ENCODE results near the gene PRRC2C.
"Not testable (repeated sequence)": the region's sequence is repeated elsewhere in the genome, so short reads cannot be mapped to it uniquely, and the experiment has no call there.

PRRC2C gene

DNA sequence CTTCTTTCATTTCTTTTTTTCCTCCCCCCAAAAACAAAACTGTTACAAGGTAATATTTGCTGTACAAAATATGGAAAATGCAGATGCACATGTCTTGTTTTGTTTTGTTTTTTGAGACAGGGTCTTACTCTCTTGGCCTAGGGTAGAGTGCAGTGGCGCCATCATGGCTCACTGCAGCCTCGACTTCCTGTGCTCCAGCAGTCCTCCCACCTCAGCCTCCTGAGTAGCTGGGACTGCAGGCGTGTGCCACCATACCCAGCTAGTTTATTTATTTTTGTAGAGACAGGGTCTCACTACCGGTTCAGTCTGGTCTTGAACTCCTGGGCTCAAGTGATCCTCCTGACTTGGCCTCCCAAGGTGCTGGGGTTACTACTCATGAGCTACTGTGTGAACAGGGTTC lies 15.5 kb downstream of the PRRC2C start:
- no peak for DNase-seq

- DNase-seq = no peak
These were observed 16.1 kb downstream of the PRRC2C start for GRCh38 chr1:171501305-171502024.

DNA sequence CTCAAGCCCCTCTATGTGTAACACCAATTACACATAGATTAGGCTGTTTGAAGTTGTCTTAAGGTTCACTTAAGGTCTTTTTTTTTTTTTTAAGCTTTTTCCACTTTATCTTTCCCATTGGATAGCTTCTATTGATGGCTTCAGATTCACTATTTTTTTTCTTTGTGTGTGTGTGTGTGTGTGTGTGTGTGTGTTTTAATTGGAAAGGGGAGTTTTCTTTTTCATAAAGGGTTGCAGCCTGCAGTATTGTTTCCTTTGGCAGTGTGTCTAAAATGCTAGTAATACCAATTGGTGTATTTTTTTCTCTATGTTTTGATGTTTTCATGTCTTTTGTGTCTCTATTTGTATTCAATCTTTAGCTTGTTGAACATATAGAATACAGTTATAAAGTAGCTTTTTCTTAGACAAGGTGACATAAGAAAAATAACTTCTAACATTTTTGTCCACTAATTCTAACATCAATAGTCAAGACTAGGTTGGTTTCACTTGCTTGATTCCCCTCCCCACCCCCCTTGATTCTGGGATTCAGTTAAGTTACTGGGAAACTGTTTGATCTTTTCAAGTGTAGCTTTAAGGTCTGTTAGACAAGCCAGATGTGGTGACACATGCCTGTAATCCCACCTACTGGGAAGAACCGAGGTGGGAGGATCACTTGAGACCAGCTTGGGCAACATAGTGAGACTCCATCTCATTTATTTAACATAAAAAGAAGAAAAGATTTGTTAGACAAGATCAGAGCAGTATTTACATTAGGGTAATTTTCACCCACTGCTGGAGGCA lies 21.4 kb downstream of the PRRC2C start:
- no peak for DNase-seq

DNA sequence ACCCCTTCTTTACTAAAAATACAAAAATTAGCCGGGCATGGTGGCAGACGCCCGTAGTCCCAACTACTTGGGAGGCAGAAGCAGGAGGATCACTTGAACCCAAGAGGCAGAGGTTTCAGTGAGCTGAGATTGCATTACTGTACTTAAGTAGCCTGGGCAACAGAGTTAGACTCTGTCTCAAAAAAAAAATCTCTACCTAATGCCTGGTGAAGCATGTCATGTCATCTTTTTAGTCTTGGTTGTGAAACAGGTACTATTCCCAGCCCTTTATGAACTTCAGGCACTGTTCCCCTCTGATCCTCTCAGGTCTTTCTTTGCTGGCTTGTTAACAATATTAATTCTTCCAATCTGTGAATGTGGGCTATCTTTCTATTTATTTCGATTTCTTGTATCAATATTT lies 22.1 kb downstream of the PRRC2C start:
- no peak for DNase-seq

- no peak for DNase-seq
These were observed 23.9 kb downstream of the PRRC2C start for GRCh38 chr1:171509191-171509590.

GRCh38 chr1:171513743-171514142 lies 28.4 kb downstream of the PRRC2C start:
- DNase-seq = no peak

- no peak for DNase-seq
These were observed 30.0 kb downstream of the PRRC2C start for GRCh38 chr1:171515299-171515698.

GRCh38 chr1:171515741-171516140 lies 30.4 kb downstream of the PRRC2C start:
- DNase-seq = no peak

DNA sequence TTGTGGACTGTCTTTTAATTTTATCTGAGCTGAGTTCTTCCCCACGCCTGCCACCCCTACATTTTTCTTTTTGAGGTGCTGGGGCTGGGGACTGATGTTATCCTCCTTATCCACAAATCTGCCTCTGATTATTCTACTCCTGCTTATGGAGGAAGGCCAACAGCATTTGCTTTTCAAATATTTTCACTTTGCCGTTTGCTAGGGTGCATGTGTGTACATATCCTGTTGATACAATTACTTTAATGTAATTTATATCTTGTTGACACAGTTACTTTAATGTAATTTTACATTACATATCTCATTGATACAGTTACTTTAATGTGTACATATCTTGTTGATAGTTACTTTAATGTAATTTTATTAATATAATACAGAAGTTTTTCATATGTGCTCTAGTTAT lies 36.2 kb downstream of the PRRC2C start:
- no peak for DNase-seq

GRCh38 chr1:171530676-171531075 lies 45.3 kb downstream of the PRRC2C start:
- no peak for DNase-seq

- DNase-seq = no peak
These were observed 47.2 kb downstream of the PRRC2C start for GRCh38 chr1:171532520-171532919.

- DNase-seq = no peak
These were observed 60.2 kb downstream of the PRRC2C start for GRCh38 chr1:171545523-171545922.

DNA sequence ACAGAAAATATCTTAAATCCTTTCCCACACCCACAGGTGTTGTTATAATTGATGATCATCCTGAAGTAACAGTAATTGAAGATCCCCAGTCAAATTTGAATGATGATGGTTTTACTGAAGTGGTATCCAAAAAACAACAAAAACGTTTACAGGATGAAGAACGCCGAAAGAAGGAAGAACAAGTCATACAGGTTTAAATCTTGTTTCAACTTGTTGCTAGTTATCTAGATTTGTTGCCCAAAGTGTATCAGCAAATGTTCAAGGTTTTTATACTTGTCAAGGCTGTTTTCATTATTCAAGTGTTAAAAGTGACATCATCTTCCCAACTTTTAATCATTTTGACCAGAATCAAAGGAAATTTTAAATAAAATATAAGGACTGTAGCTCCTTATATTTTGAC lies 64.7 kb downstream of the PRRC2C start:
- no peak for DNase-seq

GRCh38 chr1:171550598-171551100 lies 65.3 kb downstream of the PRRC2C start:
- not testable (repeated sequence) for DNase-seq

GRCh38 chr1:171553960-171554359 lies 68.6 kb downstream of the PRRC2C start:
- not testable (repeated sequence) for DNase-seq

GRCh38 chr1:171563675-171564074 lies 78.3 kb downstream of the PRRC2C start:
- no peak for DNase-seq

DNA sequence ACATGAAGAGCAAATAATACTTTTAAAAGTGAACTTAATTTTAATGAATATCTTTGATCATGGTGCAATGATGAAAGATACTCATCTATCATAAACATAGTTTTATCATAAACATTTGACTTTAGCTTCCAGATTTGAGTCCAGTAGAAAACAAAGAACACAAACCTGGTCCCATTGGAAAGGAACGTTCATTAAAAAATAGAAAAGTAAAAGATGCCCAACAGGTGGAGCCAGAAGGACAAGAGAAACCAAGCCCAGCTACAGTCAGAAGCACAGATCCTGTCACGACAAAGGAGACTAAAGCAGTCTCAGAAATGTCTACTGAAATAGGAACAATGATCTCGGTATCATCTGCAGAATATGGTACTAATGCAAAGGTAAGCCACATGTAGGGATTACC lies 81.1 kb downstream of the PRRC2C start:
- no peak for DNase-seq

DNA sequence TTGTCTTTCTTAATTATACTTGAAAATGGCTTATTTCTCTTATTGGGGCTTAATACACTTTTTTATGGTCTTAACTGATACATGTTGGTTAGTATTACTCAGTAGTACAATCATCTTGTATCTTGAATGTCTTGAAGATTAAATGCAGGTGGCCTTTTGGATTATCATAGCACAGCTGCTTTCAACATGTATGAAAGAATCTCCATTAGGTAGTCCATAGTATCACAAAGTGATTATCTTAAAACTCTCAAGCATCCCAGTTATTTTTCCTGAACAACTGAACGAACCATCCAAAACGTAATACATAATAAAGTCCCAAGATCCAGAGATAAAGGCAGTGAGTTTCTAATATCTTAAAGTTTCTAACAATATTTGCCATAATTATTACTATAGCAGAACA lies 85.0 kb downstream of the PRRC2C start:
- no peak for DNase-seq

DNA sequence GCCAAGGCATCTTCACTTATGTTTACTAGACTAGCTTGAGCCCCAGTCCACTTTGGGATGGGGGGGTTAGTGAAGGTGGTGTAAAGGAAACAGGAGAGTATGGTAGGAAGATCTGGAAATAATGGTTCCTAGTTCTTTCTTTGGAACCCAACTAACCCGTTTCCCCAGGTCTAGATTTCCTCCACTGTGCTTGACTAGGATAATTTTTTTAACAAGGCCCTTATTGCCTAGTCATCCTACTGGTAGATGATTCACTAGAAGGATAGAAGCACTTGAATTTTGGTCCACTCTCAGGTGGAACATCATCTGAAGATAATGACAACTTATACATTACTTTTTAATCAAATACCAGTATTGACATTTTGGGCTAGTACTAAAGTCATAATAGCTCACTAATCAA lies 90.8 kb downstream of the PRRC2C start:
- no peak for DNase-seq

- no peak for DNase-seq
These were observed 95.9 kb downstream of the PRRC2C start for GRCh38 chr1:171581226-171581625.

DNA sequence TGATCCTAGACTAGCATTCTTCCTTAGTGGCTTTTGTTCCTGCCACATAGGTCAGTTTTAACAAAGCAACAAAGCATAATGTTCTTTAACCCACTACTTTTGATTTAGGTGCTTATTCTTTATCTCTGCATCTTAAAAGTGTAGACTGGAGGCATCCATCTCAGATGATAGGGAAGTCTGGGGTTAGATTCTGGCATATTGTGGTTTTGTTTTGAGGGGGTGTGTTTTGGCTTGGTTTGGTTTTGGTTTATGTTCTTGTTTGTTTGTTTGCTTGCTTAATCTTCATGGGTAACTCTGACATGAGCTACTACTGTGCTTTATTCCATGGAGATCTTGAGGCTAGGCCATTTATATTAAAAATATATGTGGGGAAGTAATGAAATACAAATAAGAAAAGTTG lies 96.4 kb downstream of the PRRC2C start:
- no peak for DNase-seq

GRCh38 chr1:171582589-171582988 lies 97.3 kb downstream of the PRRC2C start:
- DNase-seq = no peak

GRCh38 chr1:171583591-171584201 lies 98.4 kb downstream of the PRRC2C start:
- no peak for DNase-seq

DNA sequence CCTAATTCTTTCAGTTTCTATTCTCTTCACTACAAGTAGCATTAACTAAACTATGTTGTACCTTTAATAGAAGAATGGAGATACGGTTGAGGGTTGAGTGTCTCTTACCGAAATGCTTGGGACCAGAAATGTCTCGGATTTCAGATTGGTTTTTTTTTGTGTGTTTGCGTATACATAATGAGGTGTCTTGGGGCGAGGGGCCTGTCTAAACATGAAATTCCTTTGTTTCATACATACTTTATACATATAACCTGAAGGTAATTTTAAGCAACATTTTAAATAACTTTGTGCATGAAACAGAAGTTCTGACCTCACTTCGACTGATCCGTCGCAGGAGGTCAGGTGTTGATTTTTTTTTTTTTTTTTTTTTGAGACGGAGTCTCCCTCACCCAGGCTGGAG lies 100.4 kb downstream of the PRRC2C start:
- no peak for DNase-seq

Measured in CD4-positive, alpha-beta T cell treated with Interleukin-10 for 1 hour (primary cell).